GM12878 (cell line): ENCODE measurements around the gene DNPEP. TPM values are rescaled to one million over a fixed set of nuclear protein-coding genes. Genes with fewer than 3 reads are reported as not detected.

Source experiments
- ATAC-seq: fragments of 200-7000 bp; cut with Tn5 transposase; 3 replicates; pipeline ENCODE4 v1.9.1; 2020; ENCODE audit warnings: mild to moderate bottlenecking, moderate library complexity
- BruUV-seq: library from RNA; stranded (reverse); fragments of 400-500 nt; replicated peaks from 2 replicates; lab custom pipeline; 2021; lab: Mats Ljungman, UMichigan
- CTCF ChIA-PET: fragments of 300-600 bp; sonication (Branson Sonifier 250); formaldehyde crosslinking; extraction: SDS; loops from one replicate; lab custom pipeline; 2021; ENCODE audit warnings: inconsistent platforms; lab: Yijun Ruan, JAX
- POLR2A ChIA-PET: fragments of 350-600 bp; formaldehyde crosslinking; extraction: SDS; loops from one replicate; lab custom pipeline; 2021; ENCODE audit warnings: inconsistent platforms; lab: Charles Lee
- RAD21 ChIA-PET: fragments of 300-600 bp; sonication (Branson Sonifier 250); formaldehyde crosslinking; loops from one replicate; lab custom pipeline; 2023; ENCODE audit warnings: antibody characterized with exemption; ENCODE audit not compliant: unreplicated experiment; lab: Charles Lee
- SMC1A ChIA-PET: fragments of 300-600 bp; sonication (Branson Sonifier 250); formaldehyde crosslinking; loops from one replicate; lab custom pipeline; 2023; ENCODE audit not compliant: unreplicated experiment, uncharacterized antibody; lab: Charles Lee
- DNase-seq: peaks from one replicate; pipeline ENCODE4 v3.0.0-alpha.2; 2011; ENCODE audit warnings: low read depth, low spot score
- FAIRE-seq: peaks from 3 replicates; lab custom pipeline; 2011; peaks lifted over from hg19 to GRCh38; lab: Jason Lieb, UNC
- H2AFZ ChIP-seq: 2 replicates; pipeline ENCODE4 v1.6.0; 2011; ENCODE audit warnings: low read depth, low read length, control low read depth; ENCODE audit not compliant: control insufficient read depth
- H3K27ac ChIP-seq: 2 replicates; pipeline ENCODE4 v1.5.1; 2011; ENCODE audit warnings: control low read depth; ENCODE audit not compliant: control insufficient read depth, insufficient read depth
- H3K27me3 ChIP-seq, 2 experiments: replicated peaks in 1 of 2; 2 replicates each; pipeline versions ENCODE4 v1.6.0 to v1.6.1; 2011; ENCODE audit warnings: low read length in 1 of 2; ENCODE audit not compliant: control insufficient read depth in 2 of 2, insufficient read depth in 2 of 2
- H3K36me3 ChIP-seq, 2 experiments: 2 replicates each; pipeline ENCODE4 v1.5.1; 2011; ENCODE audit warnings: low read length in 1 of 2; ENCODE audit not compliant: control insufficient read depth in 2 of 2, insufficient read depth in 2 of 2
- H3K4me1 ChIP-seq: 2 replicates; pipeline ENCODE4 v1.6.1; 2011; ENCODE audit warnings: mild to moderate bottlenecking, low read length, moderate library complexity, mixed read lengths; ENCODE audit not compliant: control insufficient read depth, insufficient read depth
- H3K4me2 ChIP-seq: 2 replicates; pipeline ENCODE4 v1.6.0; 2011; ENCODE audit warnings: control low read depth; ENCODE audit not compliant: control insufficient read depth, insufficient read depth
- H3K4me3 ChIP-seq: fragments of 200-600 bp; sonication (generic); 2 replicates; pipeline ENCODE4 v1.5.1; 2016
- H3K79me2 ChIP-seq: 2 replicates; pipeline ENCODE4 v1.6.0; 2011; ENCODE audit warnings: low read length; ENCODE audit not compliant: control insufficient read depth, insufficient read depth
- H3K9ac ChIP-seq: 2 replicates; pipeline ENCODE4 v1.8.0; 2011; ENCODE audit warnings: low read length, control low read depth, mixed read lengths; ENCODE audit not compliant: control insufficient read depth, insufficient read depth
- H3K9me3 ChIP-seq: replicated peaks from 3 replicates; pipeline ENCODE4 v1.5.1; 2011; ENCODE audit warnings: mild to moderate bottlenecking, low read length; ENCODE audit not compliant: control insufficient read depth, insufficient read depth
- H4K20me1 ChIP-seq: 2 replicates; pipeline ENCODE4 v1.6.0; 2011; ENCODE audit not compliant: control insufficient read depth, insufficient read depth
- BMI1 ChIP-seq: fragments of 450-650 bp; IDR thresholded peaks from 2 replicates; pipeline ENCODE4 v1.6.1; 2016; ENCODE audit warnings: mild to moderate bottlenecking, moderate library complexity, borderline replicate concordance
- CEBPZ ChIP-seq: fragments of 150-350 bp; IDR thresholded peaks from 2 replicates; pipeline ENCODE4 v1.6.1; 2016; ENCODE audit warnings: low read depth, low read length
- DPF2 ChIP-seq: fragments of 450-650 bp; IDR thresholded peaks from 2 replicates; pipeline ENCODE4 v1.6.1; 2017; ENCODE audit warnings: mild to moderate bottlenecking
- EZH2 ChIP-seq: IDR thresholded peaks from 2 replicates; pipeline ENCODE4 v1.6.1; 2012; ENCODE audit warnings: low read depth, mild to moderate bottlenecking, control low read depth, inconsistent platforms, low read length, borderline replicate concordance; ENCODE audit not compliant: control insufficient read depth
- IKZF2 ChIP-seq, 2 experiments: fragments of 450-650 bp; IDR thresholded peaks; 2 replicates each; pipeline ENCODE4 v1.6.1; 2017; ENCODE audit warnings: mild to moderate bottlenecking in 2 of 2, moderate library complexity in 2 of 2
- JUND ChIP-seq: IDR thresholded peaks from 2 replicates; pipeline ENCODE4 v1.6.1; 2012; ENCODE audit warnings: low read depth, mild to moderate bottlenecking, low read length, improper control_type of control experiment, moderate library complexity
- PKNOX1 ChIP-seq: fragments of 450-650 bp; IDR thresholded peaks from 2 replicates; pipeline ENCODE4 v1.6.1; 2016; ENCODE audit warnings: mild to moderate bottlenecking
- RFX5 ChIP-seq: IDR thresholded peaks from 2 replicates; pipeline ENCODE4 v1.6.1; 2011; ENCODE audit warnings: low read depth, low read length, improper control_type of control experiment
- SMC3 ChIP-seq: IDR thresholded peaks from 2 replicates; pipeline ENCODE4 v1.6.1; 2011; ENCODE audit warnings: low read length, improper control_type of control experiment, borderline replicate concordance
- STAT1 ChIP-seq: fragments of 450-650 bp; conservative IDR thresholded peaks from 2 replicates; pipeline ENCODE4 v1.6.1; 2014; ENCODE audit warnings: antibody characterized with exemption, mild to moderate bottlenecking
- YBX1 ChIP-seq: fragments of 450-650 bp; IDR thresholded peaks from 2 replicates; pipeline ENCODE4 v1.6.1; 2016; ENCODE audit warnings: antibody characterized with exemption
- ZBED1 ChIP-seq: IDR thresholded peaks from 2 replicates; pipeline ENCODE4 v1.6.1; 2016; ENCODE audit warnings: borderline replicate concordance
- WGBS: methylation state at CpG from one replicate; pipeline ENCODE4 v1.1.6; 2016; ENCODE audit warnings: low lambda C conversion rate; ENCODE audit not compliant: insufficient replicate concordance, insufficient coverage; ENCODE audit errors: missing lambda C conversion rate; 5-methylcytosine and 5-hydroxymethylcytosine counted together
- in situ Hi-C: fragments of 300-500 bp; cut with MboI; formaldehyde crosslinking; loops from 9 replicates; pipeline ENCODE4 v1.14.3; 2018; ENCODE audit warnings: mixed read lengths
- intact Hi-C: fragments of 100-400 bp; cut with micrococcal nuclease; formaldehyde crosslinking; loops from one replicate; pipeline ENCODE4 v1.14.2; 2022; ENCODE audit not compliant: unreplicated experiment
- polyA plus RNA-seq, 11 experiments: library from polyadenylated mRNA; depleted of rRNA in 4 of 11; unstranded in 6 of 11; stranded (reverse) in 5 of 11; fragments of >200 nt; fragmentation: Nextera tagmentation in 4 of 11; fragmentation: Illumina TruSeq in 1 of 11; extraction: Ambion mirVana in 4 of 11; extraction: Trizol in 1 of 11; gene quantifications; 1 replicate in 1 of 11; 2 replicates in 10 of 11; pipeline versions ENCODE4 v1.2.1 to v1.2.3, GENCODE V29; 2011 to 2016; ENCODE audit warnings: inconsistent platforms in 2 of 11, missing spikeins in 2 of 11, low read depth in 1 of 11
- total RNA-seq, 4 experiments: library from RNA; depleted of rRNA in 3 of 4; stranded (reverse); fragments of >200 nt in 3 of 4; fragmentation: Illumina TruSeq in 1 of 4; extraction: Trizol in 1 of 4; gene quantifications; 2 replicates each; pipeline versions ENCODE4 v1.2.1 to v1.2.3, GENCODE V29; 2013 to 2021

The DNPEP gene
- total and polyA plus RNA-seq, 10 of the 15 experiments (the other 5 are each of a cell fraction or from before 2014, with no cell fraction given), result 33.1 to 82.0 (median 64.1) TPM

- Histone ChIP-seq H3K4me2 (no peak overlapping the region), H3K27me3 (no peaks in the 10 kb centered on the region; a peak in 1 of 4 replicates), H3K4me3 (no peak overlapping the region), H3K36me3 (no peaks in the 10 kb centered on the region), H2AFZ (no peak overlapping the region), H3K79me2 (no peaks in the 10 kb centered on the region), H3K9ac (no peak overlapping the region), H3K9me3 (no peaks in the 10 kb centered on the region), H3K27ac (no peak overlapping the region), H3K4me1 (peaks cover 4% of the 10 kb centered on the region; the same call in 1 of the 2 replicates), H4K20me1 (no peaks in the 10 kb centered on the region)
- TF ChIP-seq PKNOX1, result no peak
- ATAC-seq, result no peak
- RAD21 ChIA-PET, result no interaction called here
- POLR2A ChIA-PET, result no interaction called here
- SMC1A ChIA-PET, result no interaction called here
- no peak for DNase-seq
- no TSS peak for BruUV-seq
- in situ Hi-C loops, result no loop called here
- WGBS, result 99% methylated on average over 4 of the region's 5 CpGs
- no peak for FAIRE-seq
- intact Hi-C loops, result no loop called here
- CTCF ChIA-PET, result interaction anchor here (1.3 to 3.2 kb wide), 2 partner anchors 9 to 27 kb away, joined by 5 to 18 read pairs; no protein-coding TSS in a partner anchor
Measured at GRCh38 chr2:219362072-219362471, 25.6 kb downstream of the DNPEP start.

- no peak overlapping the region for H3K9ac ChIP-seq
- CTCF ChIA-PET, result interaction anchor here (0.7 kb wide), 1 partner anchor 1237 kb away, joined by 3 read pairs; no protein-coding TSS in a partner anchor
- TF ChIP-seq SMC3, result no peak
- no peak for TF ChIP-seq BMI1
- no peak for TF ChIP-seq ZBED1
- no peak for TF ChIP-seq DPF2
- no peak for TF ChIP-seq YBX1
- TF ChIP-seq JUND, result no peak
- TF ChIP-seq RFX5, result no peak
- TF ChIP-seq CEBPZ, result no peak
- TF ChIP-seq IKZF2 (IDR thresholded peaks at IDR 0.05), result no peak
- no peak for TF ChIP-seq EZH2
- TF ChIP-seq STAT1, result no peak
Measured at GRCh38 chr2:219358170-219359075, 29.3 kb downstream of the DNPEP start.

More at GRCh38 chr2:219358170-219359075, 29.3 kb downstream of the DNPEP start:
- ChIA-PET POLR2A (interaction anchor here (0.5 kb wide), 1 partner anchor 262 kb away, joined by 6 read pairs; no protein-coding TSS in a partner anchor), SMC1A (no interaction called here), RAD21 (no interaction called here)
- Histone ChIP-seq H3K9me3 (no peaks in the 10 kb centered on the region), H3K79me2 (no peaks in the 10 kb centered on the region), H3K27me3 (no peaks in the 10 kb centered on the region; a peak in 2 of 4 replicates), H3K4me3 (no peak overlapping the region), H3K4me1 (peaks cover 4% of the 10 kb centered on the region; the same call in 1 of the 2 replicates), H2AFZ (no peak overlapping the region), H4K20me1 (no peaks in the 10 kb centered on the region), H3K4me2 (no peak overlapping the region), H3K36me3 (no peaks in the 10 kb centered on the region), H3K27ac (no peak overlapping the region)
- intact Hi-C loops (no loop called here), in situ Hi-C loops (no loop called here)
- BruUV-seq, result no TSS peak
- 33% methylated on average over 66 of the region's 66 CpGs for WGBS
- no peak for DNase-seq
- no peak for FAIRE-seq
- ATAC-seq, result no peak; the same call in 2 of the 3 replicates
